Prostate gland (tissue), 2 donors: ENCODE measurements around the gene NIBAN1. TPM values are rescaled to one million over a fixed set of nuclear protein-coding genes. Genes with fewer than 3 reads are reported as not detected.

Source experiments
- DNase-seq: peaks from one replicate; pipeline ENCODE4 v3.0.0-alpha.2; 2019; ENCODE audit warnings: low spot score
- H3K27ac ChIP-seq, 2 donors: fragments of 200-600 bp; sonication (generic); 2 replicates each; pipeline ENCODE4 v1.5.1; 2017 to 2019
- H3K27me3 ChIP-seq: fragments of 200-600 bp; sonication (generic); replicated peaks from 2 replicates; pipeline ENCODE4 v1.5.1; 2019; ENCODE audit not compliant: insufficient read depth
- H3K36me3 ChIP-seq, 2 donors: fragments of 200-600 bp; sonication (generic); 1 replicate in 1 of 2; 2 replicates in 1 of 2; pipeline versions ENCODE4 v1.5.1 to v1.8.1; 2017 to 2019
- H3K4me1 ChIP-seq: fragments of 200-600 bp; sonication (generic); replicated peaks from 2 replicates; pipeline ENCODE4 v1.5.1; 2019
- H3K4me3 ChIP-seq, 2 donors: fragments of 200-600 bp; sonication (generic); 2 replicates each; pipeline ENCODE4 v1.5.1; 2017 to 2019
- H3K9me3 ChIP-seq: fragments of 200-600 bp; sonication (generic); 2 replicates; pipeline ENCODE4 v1.5.1; 2017
- CTCF ChIP-seq, 4 experiments: fragments of 200-600 bp in 2 of 4; fragments of 450-650 bp in 2 of 4; sonication (generic) in 2 of 4; IDR thresholded peaks; 1 replicate in 3 of 4; 2 replicates in 1 of 4; pipeline ENCODE4 v1.5.1; 2016 to 2019; ENCODE audit warnings: antibody characterized with exemption in 4 of 4, mild to moderate bottlenecking in 2 of 4, moderate library complexity in 2 of 4
- POLR2A ChIP-seq: fragments of 450-650 bp; IDR thresholded peaks from one replicate; pipeline ENCODE4 v1.6.1; 2016; ENCODE audit warnings: antibody characterized with exemption, mild to moderate bottlenecking
- POLR2AphosphoS5 ChIP-seq: sonication (generic); formaldehyde crosslinking; IDR thresholded peaks from one replicate; pipeline ENCODE4 v1.6.1; 2017; ENCODE audit warnings: antibody characterized with exemption
- WGBS: methylation state at CpG from one replicate; pipeline ENCODE4 v1.1.5; 2018; 5-methylcytosine and 5-hydroxymethylcytosine counted together
- intact Hi-C: fragments of 100-400 bp; cut with DNase I; formaldehyde crosslinking; loops from one replicate; pipeline ENCODE4 v1.14.2; 2022
- total RNA-seq, 2 donors: library from RNA; depleted of rRNA; stranded (reverse); fragments of >200 nt; gene quantifications; one replicate each; pipeline ENCODE4 v1.1.0, GENCODE V29; 2016

The NIBAN1 gene
- total RNA-seq, 2 donors from 2014 or later, result 47.3 to 97.4 TPM

GRCh38 chr1:184941410-184941733 lies 32.9 kb downstream of the NIBAN1 start:
- no peak for DNase-seq
- WGBS, result 100% methylated on average over 2 of the region's 2 CpGs
- H3K27me3 ChIP-seq, result no peaks in the 10 kb centered on the region
- H3K4me1 ChIP-seq, result no peaks in the 10 kb centered on the region
- no peak overlapping the region for H3K4me3 ChIP-seq
- intact Hi-C loops, result no loop called here
- H3K9me3 ChIP-seq, result no peaks in the 10 kb centered on the region
- no peak overlapping the region for H3K27ac ChIP-seq
- TF ChIP-seq POLR2A (no peak), POLR2AphosphoS5 (no peak), CTCF (IDR thresholded peaks at IDR 0.05) (no peak)
- H3K36me3 ChIP-seq, result no peaks in the 10 kb centered on the region

GRCh38 chr1:184940694-184941409 lies 33.5 kb downstream of the NIBAN1 start:
- WGBS, result 97% methylated on average over 8 of the region's 8 CpGs
- H3K4me3 ChIP-seq, result no peak overlapping the region
- no peak overlapping the region for H3K27ac ChIP-seq
- no peaks in the 10 kb centered on the region for H3K27me3 ChIP-seq
- H3K9me3 ChIP-seq, result no peaks in the 10 kb centered on the region
- intact Hi-C loops, result no loop called here
- no peak for DNase-seq
- H3K4me1 ChIP-seq, result no peaks in the 10 kb centered on the region
- TF ChIP-seq POLR2A (no peak), CTCF (IDR thresholded peaks at IDR 0.05) (no peak), POLR2AphosphoS5 (no peak)
- H3K36me3 ChIP-seq, result no peaks in the 10 kb centered on the region

- DNase-seq, result no peak
- Histone ChIP-seq H3K27me3 (no peaks in the 10 kb centered on the region), H3K4me3 (no peak overlapping the region), H3K27ac (no peak overlapping the region), H3K9me3 (no peaks in the 10 kb centered on the region), H3K36me3 (no peaks in the 10 kb centered on the region), H3K4me1 (no peaks in the 10 kb centered on the region)
- intact Hi-C loops, result no loop called here
- TF ChIP-seq POLR2A, result no peak
- WGBS, result 94% methylated on average over 2 of the region's 2 CpGs
Measured at GRCh38 chr1:184940226-184940625, 34.1 kb downstream of the NIBAN1 start.

- Histone ChIP-seq H3K4me3 (no peak overlapping the region), H3K4me1 (no peaks in the 10 kb centered on the region), H3K9me3 (no peaks in the 10 kb centered on the region), H3K27ac (no peak overlapping the region), H3K36me3 (no peaks in the 10 kb centered on the region), H3K27me3 (no peaks in the 10 kb centered on the region)
- no peak for DNase-seq
- intact Hi-C loops, result no loop called here
- 51% methylated on average over 4 of the region's 4 CpGs for WGBS
- TF ChIP-seq POLR2AphosphoS5 (no peak), CTCF (IDR thresholded peaks at IDR 0.05) (no peak), POLR2A (no peak)
Measured at GRCh38 chr1:184937729-184938128, 36.6 kb downstream of the NIBAN1 start.

- Histone ChIP-seq H3K27ac (no peak overlapping the region), H3K4me3 (no peak overlapping the region), H3K4me1 (no peaks in the 10 kb centered on the region), H3K27me3 (no peaks in the 10 kb centered on the region), H3K9me3 (no peaks in the 10 kb centered on the region), H3K36me3 (no peaks in the 10 kb centered on the region)
- no peak for DNase-seq
- TF ChIP-seq CTCF (IDR thresholded peaks at IDR 0.05), result no peak
- no peak for TF ChIP-seq POLR2A
- no peak for TF ChIP-seq POLR2AphosphoS5
- intact Hi-C loops, result no loop called here
- WGBS, result 87% methylated on average over 8 of the region's 8 CpGs
Measured at GRCh38 chr1:184935920-184936798, 38.1 kb downstream of the NIBAN1 start.
